Lung microvascular endothelial cell (primary cell): Measurements from ENCODE around the gene TBC1D8. TPM values are rescaled to one million over a fixed set of nuclear protein-coding genes. Genes with fewer than 3 reads are reported as not detected.
"Not testable (repeated sequence)": the region's sequence is repeated elsewhere in the genome, so short reads cannot be mapped to it uniquely, and the experiment has no call there.

ENCODE experiments used
- DNase-seq, 2 donors: peaks; one replicate each; pipeline versions ENCODE4 v3.0.0 to v3.0.0-alpha.2; 2010; ENCODE audit warnings: low read depth in 2 of 2
- total RNA-seq: library from RNA; depleted of rRNA; stranded (reverse); fragments of >200 nt; gene quantifications from 2 replicates; pipeline ENCODE4 v1.2.1, GENCODE V29; 2014

The TBC1D8 gene
- total RNA-seq, 1 donor from 2014 or later, result 96.8 TPM

DNA sequence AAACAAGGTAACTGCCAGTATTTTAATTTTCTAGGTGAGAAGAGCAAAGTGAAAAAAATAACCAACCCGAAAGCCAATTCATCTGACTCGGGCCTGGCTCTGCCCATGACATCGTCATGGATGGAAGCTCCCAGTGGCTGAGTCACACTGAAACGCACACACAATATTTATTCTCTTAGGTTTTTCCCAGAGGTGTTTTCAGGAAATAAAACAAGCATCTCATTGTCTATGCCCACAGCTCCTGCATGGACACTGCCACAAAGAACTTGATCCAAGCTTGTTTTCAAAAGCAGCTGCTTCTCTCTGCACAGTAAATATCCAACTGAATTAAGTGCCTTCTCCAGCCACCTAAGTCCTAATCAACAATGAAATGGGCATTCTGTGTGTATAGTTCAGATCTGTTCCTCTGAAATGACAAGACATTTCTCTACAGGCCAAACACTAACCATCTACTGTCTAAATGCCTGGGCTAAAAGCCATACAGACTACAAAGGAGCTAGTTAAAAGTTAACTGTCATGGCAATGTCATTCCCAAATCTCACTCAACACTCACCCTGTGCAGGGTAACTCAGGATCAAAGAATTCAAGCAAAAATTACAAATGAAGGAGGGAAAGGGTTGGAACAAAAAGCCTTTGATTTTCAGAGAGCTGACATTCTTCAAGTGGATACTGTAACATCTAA is 86.2 kb downstream of the TBC1D8 start:
- DNase-seq, result peak; percentile 87 to 95

DNA sequence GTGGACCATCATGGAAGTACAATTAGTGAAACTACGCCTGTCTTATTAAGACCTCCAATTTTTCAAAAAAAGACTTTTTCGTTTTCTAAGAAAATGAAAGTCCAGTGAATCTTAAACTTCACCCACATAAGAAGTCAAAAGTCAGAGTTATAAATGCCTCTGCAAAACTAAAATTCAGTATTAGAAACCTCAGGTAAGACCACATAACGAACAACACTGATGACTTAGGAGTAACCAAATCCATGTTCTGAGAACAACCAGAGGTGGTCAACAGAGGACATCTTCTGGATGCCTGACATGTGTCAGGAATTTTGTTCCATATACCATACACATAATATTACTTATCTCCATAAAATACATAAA is 86.7 kb downstream of the TBC1D8 start:
- no peak for DNase-seq

DNA sequence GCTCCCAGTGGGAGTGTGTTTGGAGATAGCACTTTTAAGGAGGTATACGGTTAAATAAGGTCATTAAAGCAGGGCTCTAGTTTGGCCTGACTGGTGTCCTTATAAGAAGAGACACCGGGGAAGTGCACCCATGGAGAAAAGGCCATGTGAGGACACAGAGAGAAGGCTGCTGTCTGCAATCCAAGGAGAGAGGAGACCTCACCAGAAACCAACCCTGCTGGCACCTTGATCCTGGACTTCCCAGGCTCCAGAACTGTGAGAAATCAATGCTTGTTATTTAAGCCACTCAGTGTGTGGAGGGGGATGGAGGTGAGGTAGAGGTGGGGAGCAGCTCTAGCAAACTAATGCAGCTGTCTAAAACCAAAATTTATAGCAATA is 87.1 kb downstream of the TBC1D8 start:
- peak in 1 of 2 donors; percentile 33 for DNase-seq

DNA sequence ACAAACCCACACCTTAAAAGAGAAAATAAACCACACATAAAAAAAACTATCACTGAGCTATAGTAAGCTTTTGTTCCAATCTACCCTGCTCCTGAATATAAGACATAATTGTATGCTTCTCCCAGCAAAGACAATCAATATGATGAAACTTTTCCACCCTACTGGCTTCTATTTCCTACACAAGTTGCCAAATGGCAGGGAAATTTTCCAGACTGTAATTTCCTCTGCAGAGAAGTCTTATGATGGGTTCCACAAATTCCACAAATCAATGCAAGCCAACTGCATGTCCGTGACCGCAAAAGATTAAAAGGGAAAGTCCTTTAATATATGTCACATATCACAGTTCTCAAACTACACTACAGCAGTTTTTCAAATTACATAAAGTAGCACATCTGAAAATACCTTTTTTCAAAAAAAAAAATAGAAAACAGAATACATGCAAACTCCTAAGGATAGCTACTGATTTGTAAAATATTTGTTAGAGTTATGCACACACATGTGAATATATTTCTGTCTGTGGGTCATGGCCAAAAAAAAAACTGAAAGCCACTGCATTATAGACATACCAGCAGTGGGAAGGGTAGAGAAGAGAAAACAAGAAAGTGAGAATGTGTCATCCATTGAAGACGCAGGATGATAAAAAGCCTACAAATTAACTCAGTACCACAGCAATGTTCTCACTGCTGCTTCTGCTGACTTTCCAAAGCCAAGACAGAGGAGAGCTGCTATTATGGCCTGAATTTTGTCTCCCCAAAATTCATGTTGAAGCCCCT is 87.6 kb downstream of the TBC1D8 start:
- peak; percentile 92 to 99 for DNase-seq

DNA sequence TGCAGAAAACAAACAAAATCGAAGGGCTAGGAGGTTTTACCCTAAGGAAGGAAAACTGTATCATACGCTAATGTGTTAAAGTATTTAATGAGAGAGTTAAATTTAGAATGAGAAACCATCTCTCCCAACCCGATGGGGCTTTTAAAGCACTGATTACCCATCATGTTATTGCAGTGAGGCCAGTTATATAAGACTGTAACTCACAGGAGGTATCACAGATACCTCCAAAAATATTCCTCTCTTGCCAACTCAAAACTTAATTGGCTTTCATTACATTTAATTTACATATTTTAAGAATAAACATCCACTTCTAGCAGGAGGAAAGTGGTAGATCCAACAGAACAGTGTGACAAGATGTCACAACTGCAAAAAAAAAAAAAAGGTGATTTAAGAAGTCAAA is 92.8 kb downstream of the TBC1D8 start:
- DNase-seq, result no peak

DNA sequence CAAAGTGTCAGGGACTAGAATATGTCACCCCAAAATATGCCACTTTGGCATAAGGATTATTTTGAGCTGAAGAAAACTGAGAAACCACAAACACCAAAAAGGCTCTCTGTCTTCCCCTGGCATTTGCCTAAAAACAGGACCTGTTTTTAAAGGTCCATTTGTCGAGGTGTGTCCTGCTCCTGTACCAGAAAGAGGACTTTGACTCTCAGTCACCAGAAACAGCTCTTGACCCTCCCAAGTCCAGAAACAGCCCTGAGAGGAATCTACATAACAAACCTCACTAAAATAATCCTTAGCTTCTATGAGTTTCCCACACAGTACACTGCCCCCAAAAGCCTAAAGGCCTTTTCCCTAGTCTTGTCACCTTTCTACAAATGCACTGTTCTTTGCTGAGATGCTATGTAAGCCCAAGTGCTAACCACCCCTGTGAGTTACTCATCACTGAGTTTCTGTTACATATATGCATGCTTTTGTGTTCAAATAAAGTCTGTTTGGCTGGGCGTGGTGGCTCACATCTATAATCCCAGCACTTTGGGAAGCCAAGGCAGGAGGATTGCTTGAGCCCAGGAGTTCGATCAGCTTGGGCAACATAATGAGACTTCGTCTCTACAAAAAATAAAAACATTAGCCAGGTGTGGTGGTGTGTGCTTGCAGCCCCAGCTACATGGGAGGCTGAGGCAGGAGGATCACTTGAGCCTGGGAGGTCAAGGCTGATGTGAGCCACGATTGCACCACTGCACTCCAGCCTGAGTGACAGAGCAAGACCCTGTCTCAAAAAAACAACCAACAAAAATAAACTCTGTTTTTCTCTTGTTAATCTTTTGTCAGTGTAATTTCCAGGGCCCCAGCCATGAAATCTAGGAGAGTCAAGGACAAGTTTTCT is 93.9 kb downstream of the TBC1D8 start:
- DNase-seq, result no peak

DNA sequence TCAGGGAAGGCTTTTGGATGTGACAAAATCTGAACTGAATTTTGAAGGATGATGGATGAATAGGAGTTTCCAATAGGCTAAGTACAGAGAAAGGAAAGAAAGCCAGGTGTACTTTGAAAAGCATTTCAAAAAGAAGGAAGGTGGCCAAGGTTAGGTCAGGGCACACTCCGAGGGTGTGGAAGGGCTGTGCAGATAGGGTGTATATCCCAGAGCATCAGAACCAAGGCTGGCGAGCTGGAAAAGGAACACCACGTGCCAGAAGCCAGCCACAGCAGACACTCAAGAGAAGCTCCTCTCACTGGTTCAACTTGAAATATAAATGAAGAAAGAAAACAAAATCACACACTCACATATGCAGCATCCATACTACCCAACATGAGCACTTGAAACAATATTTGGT is 98.1 kb downstream of the TBC1D8 start:
- DNase-seq, result no peak

DNA sequence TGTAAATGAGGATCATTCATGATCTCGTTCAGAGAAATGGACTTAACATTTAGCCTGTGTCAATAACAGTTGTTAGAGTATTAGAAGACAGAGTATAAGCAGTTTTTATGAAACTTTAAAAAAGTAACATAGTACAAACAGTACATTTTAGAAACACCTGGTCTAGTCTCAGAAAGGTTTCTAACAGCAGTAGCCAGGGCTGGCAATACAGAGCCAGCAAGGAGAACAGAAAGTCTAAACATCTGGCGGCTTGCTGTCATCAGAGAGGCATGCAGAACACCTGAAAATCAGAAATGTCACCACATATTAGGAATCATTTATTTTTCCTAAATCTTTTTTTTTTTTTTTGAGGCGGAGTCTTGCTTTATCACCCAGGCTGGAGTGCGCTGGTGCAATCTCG is 99.0 kb downstream of the TBC1D8 start:
- no peak for DNase-seq

DNA sequence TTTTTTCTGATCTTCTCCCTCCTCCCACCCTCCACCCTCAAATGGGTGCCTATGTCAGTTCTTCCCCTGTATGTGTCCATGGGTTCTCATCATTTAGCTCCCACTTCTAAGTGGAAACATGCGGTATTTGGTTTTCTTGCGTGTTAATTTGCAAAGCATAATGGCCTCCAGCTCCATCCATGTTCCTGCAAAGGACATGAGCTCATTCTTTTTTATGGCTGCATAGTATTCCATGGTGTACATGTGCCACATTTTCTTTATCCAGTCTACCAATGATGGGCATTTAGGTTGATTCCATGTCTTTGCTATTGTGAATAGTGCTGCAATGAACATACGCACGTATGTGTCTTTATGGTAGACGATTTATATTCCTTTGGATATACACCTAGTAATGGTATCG is 100.3 kb downstream of the TBC1D8 start:
- not testable (repeated sequence) for DNase-seq

DNA sequence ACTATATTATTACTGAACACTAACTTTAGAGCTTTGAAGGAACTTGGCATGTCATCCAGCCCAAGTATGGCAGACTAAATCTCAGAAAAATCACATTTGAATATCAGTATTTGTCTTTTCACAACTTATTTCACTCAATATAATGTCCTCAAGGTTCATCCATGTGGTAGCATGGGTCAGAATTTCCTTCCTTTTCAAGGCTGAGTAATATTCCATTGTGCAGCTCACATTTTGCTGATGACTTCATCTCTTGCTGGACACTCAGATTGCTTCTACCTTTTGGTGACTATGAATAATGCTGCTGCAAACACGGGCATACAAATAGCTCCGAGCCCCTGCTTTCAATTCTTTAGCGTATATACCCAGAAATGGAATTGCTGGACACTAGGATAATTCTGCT is 102.4 kb downstream of the TBC1D8 start:
- DNase-seq, result no peak

DNA sequence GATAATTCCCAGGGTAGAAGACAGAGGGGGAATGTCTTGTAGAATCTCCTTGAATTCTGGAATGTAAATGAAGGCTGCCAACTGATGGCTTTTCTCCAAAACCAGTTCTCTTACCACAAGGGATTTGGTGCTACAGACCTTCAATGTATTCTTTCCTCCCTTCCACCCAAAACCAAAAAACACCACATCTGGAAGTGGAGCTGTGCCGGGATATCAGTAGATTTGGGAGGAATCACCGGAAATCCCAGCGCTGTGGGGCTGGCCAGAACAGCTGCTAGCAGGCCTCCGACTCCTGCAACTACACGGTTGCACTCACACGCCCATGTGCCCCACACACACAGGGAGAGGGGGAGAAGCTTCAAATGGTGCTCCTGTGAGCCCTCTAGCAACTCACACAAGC is 103.4 kb downstream of the TBC1D8 start:
- DNase-seq, result no peak

DNA sequence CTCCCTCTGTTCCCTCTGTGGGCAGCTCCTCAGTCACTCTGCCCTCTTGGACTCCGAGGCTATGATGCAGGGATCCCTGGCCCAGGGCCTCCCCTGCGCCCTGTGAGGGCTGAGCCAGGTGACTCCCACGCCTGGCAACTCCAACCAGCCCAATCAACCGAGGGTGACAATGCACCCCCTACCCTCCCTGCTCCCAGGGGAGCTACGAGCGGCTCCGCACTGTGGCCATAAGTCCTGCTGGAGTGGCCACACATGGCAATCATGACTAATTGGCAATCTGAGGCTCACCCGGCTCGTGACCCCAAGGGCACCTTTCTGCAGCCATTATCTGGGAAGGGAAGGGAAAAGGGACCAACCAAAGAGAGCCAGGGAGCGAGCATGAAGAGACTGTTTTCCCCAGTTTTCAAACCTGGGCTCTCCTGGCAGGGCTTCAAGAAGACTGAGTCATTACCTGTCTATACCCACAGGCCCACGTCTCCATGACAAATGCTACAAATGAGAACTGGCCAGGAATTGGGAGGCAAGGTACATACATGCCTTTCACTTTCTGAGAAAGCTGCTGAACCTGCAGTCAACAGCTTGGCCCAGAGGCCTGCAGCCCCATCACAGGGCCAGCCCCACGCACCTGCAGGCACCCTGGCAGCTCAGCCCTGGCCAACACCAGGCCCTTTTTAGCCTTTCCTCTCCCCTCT is 104.0 kb downstream of the TBC1D8 start:
- DNase-seq, result peak; percentile 78 to 83

DNA sequence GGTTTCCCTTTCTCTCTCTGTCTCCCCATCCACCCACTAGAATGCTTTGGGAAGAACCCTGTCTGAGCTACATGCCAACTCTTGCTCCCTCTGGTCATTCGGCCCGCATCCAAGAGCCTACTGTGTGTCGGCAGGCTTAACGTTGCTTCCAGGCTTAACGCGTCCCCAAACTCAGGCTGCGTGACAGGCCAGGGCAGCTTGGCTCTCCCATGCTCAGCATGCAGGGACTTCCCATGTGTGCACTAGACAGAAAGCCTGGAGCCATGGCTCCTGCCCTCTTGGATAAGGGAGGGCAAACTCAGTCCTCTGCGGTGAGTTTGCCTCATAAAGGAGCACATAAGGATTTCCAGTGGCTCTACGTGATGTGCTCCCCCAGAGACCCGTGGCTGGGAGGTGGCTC is 105.9 kb downstream of the TBC1D8 start:
- DNase-seq, result no peak

DNA sequence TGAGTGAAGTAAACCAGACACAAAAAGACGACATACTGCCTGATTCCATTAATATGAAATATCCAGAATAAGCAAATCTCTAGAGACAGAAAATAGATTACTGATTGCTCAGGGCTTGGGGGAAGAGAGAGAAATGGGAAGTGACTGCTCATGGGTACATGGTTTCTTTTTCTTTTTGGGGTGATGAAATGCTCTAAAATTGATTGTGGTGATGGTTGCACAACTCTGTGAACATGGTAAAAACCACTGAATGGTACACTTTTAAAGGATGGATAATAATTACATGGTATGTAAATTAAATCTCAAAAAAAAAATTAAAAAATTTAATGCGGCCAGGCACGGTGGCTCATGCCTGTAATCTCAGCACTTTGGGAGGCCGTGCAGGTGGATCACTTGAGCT is 109.8 kb downstream of the TBC1D8 start:
- DNase-seq, result no peak

DNA sequence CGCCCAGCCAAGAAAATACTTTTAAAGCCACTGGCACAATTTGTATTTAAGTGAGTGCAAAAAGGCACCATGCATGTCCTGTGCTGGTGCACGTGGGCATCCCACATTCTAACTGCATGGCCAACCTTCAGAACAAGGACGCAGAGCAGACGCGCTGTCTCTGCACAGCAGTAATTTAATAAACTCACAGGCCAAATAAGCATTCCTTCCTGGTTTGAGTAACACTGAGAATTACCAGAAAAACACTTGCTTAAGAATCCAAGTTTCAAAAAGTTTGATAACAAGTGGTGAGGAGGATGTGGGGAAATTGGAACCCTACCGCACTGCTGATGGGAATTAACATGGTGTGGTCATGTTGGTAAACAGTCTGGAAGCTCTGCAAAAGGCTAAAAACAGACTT is 110.4 kb downstream of the TBC1D8 start:
- no peak for DNase-seq

DNA sequence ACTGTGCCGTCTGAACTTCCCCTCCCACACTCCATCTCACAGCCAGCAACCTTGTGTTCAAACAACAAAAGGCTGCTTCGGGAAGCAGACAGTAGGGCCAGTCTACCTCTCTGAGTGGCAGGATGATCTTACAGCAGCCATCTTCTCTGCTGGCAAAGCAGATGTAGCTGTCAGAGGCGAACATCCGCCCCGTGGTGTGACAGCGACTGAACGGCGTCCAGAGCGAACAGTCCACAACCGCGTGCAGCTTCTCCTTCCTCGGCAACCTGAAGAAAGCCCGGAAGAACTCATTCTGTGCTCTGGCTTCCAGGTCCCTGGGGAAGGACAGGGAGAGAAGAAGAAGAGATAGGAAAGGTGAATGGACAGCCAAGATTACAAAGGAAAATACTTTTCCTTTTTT is 111.1 kb downstream of the TBC1D8 start:
- DNase-seq, result no peak

DNA sequence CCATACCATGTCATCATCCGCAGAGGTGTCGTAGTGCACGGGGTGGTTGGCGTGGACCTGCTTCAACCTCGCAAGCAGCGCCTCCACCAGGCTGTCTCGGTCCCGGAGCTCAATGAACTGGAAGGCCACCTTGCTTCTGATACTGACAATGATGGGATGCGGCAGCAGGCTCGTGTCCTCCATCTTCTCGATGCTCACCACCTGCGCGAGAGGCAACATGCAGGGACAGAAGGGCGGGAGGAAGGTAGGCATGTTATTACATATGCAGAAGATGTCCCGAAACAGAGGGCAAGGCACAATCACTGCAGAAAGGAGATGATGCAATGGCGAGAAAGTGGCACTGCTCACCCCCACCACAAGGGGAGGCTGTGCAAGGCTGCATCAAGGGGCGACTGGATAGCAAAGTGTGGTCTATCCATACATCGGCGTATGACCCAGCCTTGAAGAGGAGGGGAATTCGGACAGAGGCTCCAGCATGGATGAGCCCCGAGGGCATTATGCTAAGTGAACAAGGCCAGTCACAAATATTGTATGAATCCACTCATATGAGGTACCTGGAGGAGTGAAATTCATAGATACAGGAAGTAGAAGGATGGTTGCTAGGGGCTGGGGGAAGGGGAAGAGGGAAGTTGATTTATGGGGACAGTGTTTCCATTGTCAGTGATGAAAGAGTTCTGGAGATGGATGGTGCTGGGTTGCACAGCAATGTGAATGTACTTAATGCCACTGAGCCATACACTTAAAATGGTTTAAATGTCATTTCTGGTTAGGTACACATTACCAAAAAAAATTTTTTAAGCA is 112.5 kb downstream of the TBC1D8 start:
- peak; percentile 42 to 55 for DNase-seq

DNA sequence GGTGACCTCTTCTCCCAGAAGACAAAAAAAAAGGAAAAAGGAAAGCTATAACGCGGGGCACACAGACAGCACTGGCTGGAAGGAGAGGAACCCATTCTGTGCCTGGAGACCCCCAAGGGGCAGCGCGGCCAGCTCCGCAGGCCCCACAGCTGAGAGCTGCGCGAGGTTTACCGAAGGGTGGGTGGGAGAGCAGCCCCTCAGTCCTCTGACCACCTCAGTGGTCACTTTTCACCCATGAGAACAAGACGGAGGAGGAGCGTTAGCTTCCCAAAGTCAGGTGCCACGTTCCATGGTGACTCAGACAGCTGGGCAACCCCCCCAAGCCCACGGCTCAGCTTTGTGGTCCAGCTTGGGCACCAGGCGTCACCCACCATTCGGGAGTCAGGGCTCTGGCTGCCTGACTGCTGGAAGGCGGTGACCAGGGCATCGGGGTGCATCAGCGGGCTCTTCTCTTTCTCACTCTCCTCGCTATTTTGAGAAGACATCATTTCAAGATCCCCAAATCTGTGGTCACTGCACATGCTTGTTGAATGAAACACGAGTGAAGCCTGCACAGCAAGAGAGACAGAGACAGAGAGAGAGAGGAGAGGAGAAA is 113.9 kb downstream of the TBC1D8 start:
- no peak for DNase-seq

DNA sequence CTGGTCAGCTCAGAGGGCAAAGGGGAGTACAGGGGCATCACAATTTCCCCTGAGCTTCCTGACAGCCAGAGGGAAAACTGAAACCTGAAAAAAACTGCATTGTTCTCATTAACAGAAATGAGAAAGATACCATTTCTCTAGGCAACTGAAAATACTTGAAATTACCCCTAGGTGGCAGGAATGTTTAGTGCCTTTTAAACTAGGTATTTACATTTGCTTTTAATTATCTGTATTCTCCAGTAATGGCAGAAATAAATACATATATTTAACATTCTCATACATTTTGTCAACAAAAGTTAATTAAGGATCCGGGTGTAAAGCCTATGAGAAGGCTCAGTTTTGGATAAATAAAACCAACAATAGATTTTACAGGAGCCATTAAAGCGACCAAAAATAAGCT is 114.6 kb downstream of the TBC1D8 start:
- DNase-seq, result peak; percentile 47 to 61

DNA sequence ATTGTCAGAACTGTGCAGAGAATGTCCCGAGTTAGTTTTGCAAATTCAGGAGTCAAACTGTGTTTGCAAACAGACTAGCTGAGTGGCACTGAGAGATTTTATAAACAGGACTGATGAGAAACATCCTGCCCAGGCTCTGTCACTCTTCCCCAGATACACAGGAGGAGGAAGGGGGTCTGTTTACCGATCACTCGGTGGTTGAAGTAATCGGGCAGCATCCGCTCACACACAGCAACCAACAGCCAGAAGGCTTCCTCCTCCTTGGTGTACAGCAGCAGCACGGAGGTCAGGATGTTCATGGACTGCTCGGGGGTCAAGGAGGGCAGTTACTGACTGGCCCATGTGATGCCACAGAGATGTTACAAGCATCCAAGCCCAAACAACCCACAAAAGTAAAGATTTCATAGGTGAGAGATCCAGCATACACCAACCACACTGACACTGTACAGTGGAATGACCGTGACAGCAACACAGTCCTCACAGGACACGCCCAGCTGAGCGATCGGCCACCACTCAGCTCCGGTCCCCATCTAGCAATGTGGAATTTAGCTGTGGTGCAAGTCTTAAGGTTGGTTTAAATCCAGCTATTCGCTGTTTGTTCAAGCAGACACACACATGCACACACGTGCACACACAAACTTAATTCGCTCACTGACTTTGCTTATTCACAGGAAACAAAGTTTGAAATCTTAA is 119.0 kb downstream of the TBC1D8 start:
- DNase-seq, result peak in 1 of 2 donors; percentile 46
